Measurements from ENCODE around the gene BCDIN3D. TPM values are rescaled to one million over a fixed set of nuclear protein-coding genes. Genes with fewer than 3 reads are reported as not detected.

Gene BCDIN3D
- total RNA-seq, 4 donors from 2014 or later: 1.9 to 3.4 (median 2.7) TPM

- no peak for TF ChIP-seq CTCF (IDR thresholded peaks at IDR 0.05; ENCODE audit: low read depth)
These were observed 50.5 kb downstream of the BCDIN3D start for GRCh38 chr12:49792181-49792970.

- no peak for TF ChIP-seq CTCF (IDR thresholded peaks at IDR 0.05; ENCODE audit: low read depth)
These were observed 51.2 kb downstream of the BCDIN3D start for GRCh38 chr12:49791700-49792099.

GRCh38 chr12:49790741-49791555 is 52.0 kb downstream of the BCDIN3D start:
- TF ChIP-seq CTCF (IDR thresholded peaks at IDR 0.05; ENCODE audit: low read depth): no peak

- no peak for TF ChIP-seq CTCF (IDR thresholded peaks at IDR 0.05; ENCODE audit: low read depth)
These were observed 52.9 kb downstream of the BCDIN3D start for GRCh38 chr12:49789992-49790391.

GRCh38 chr12:49787672-49788071 is 55.2 kb downstream of the BCDIN3D start:
- TF ChIP-seq CTCF (IDR thresholded peaks at IDR 0.05; ENCODE audit: low read depth): no peak

Other genes with a start within 250 kb of the BCDIN3D start
- under 1 TPM; 0.17 to 0.66 (median 0.53) TPM for gene FAM186B, start 237.5 kb downstream of the BCDIN3D start, total RNA-seq
- gene PRPF40B, start 219.5 kb downstream of the BCDIN3D start, total RNA-seq: 10 to 100 TPM in 1 of 4 donors, 1 to 10 TPM in 3; 3.4 to 10.1 (median 6.7) TPM
- 10 to 100 TPM in 2 of 4 donors, 1 to 10 TPM in 2; 8.2 to 19.6 (median 14.0) TPM for gene FMNL3, start 135.7 kb downstream of the BCDIN3D start, total RNA-seq
- 100 to 1,000 TPM; 263 to 522 (median 375) TPM for gene TMBIM6, start 101.5 kb downstream of the BCDIN3D start, total RNA-seq
- 10 to 100 TPM in 3 of 4 donors, 1 to 10 TPM in 1; 9.1 to 23.9 (median 13.0) TPM for gene NCKAP5L, start 14.7 kb downstream of the BCDIN3D start, total RNA-seq
- 1 to 10 TPM in 1 of 4 donors, not detected in 3; 1.2 TPM for gene FAIM2, start 60.8 kb upstream of the BCDIN3D start, total RNA-seq
- not detected for gene AQP2, start 107.6 kb upstream of the BCDIN3D start, total RNA-seq
- not detected for gene AQP5, start 118.8 kb upstream of the BCDIN3D start, total RNA-seq
- 1 to 10 TPM in 1 of 4 donors, not detected in 3; 1.9 TPM for gene AQP6, start 129.8 kb upstream of the BCDIN3D start, total RNA-seq
- gene RACGAP1, start 182.4 kb upstream of the BCDIN3D start, total RNA-seq: 10 to 100 TPM in 3 of 4 donors, 1 to 10 TPM in 1; 5.5 to 18.5 (median 15.0) TPM
- 1 to 10 TPM in 2 of 4 donors, under 1 TPM in 2; 0.38 to 3.1 (median 1.0) TPM for gene ASIC1, start 214.5 kb upstream of the BCDIN3D start, total RNA-seq
- 10 to 100 TPM; 44.7 to 61.6 (median 46.5) TPM for gene SMARCD1, start 242.2 kb upstream of the BCDIN3D start, total RNA-seq